Ascending aorta (tissue), 2 donors: ENCODE data around the gene PSEN1. TPM values are rescaled to one million over a fixed set of nuclear protein-coding genes. Genes with fewer than 3 reads are reported as not detected.

ENCODE experiments used
- DNase-seq, 2 donors: peaks; one replicate each; pipeline ENCODE4 v3.0.0-alpha.2; 2019; ENCODE audit warnings: low spot score in 2 of 2
- H3K27ac ChIP-seq, 2 donors: fragments of 200-600 bp; sonication (generic); one replicate each; pipeline ENCODE4 v1.5.1; 2016 to 2017; ENCODE audit warnings: mild to moderate bottlenecking in 1 of 2
- H3K27me3 ChIP-seq: fragments of 200-600 bp; sonication (generic); one replicate; pipeline ENCODE4 v1.5.1; 2017
- H3K36me3 ChIP-seq, 2 donors: fragments of 200-600 bp; sonication (generic); one replicate each; pipeline ENCODE4 v1.5.1; 2016
- H3K4me1 ChIP-seq, 2 donors: fragments of 200-600 bp; sonication (generic); one replicate each; pipeline ENCODE4 v1.5.1; 2016 to 2017; ENCODE audit warnings: mild to moderate bottlenecking in 1 of 2
- H3K4me3 ChIP-seq, 2 donors: fragments of 200-600 bp; sonication (generic); one replicate each; pipeline ENCODE4 v1.5.1; 2016 to 2017; ENCODE audit warnings: mild to moderate bottlenecking in 1 of 2
- H3K9me3 ChIP-seq, 2 donors: fragments of 200-600 bp; sonication (generic); one replicate each; pipeline ENCODE4 v1.5.1; 2016
- intact Hi-C: fragments of 100-400 bp; cut with DNase I; formaldehyde crosslinking; loops from one replicate; pipeline ENCODE4 v1.15.1; 2023
- total RNA-seq: library from RNA; depleted of rRNA; stranded (reverse); fragments of >200 nt; gene quantifications from one replicate; pipeline ENCODE4 v1.1.0, GENCODE V29; 2016
- TF ChIP-seq, protein P1 (sequence below), 3 experiments: fragments of 200-600 bp in 2 of 3; fragments of 450-650 bp in 1 of 3; sonication (generic) in 2 of 3; IDR thresholded peaks; one replicate each; pipeline ENCODE4 v1.5.1; 2016 to 2019; ENCODE audit warnings: antibody characterized with exemption in 3 of 3, mild to moderate bottlenecking in 1 of 3, moderate library complexity in 1 of 3

PSEN1 gene
- total RNA-seq, 1 donor from 2014 or later, result 15.2 TPM

DNA sequence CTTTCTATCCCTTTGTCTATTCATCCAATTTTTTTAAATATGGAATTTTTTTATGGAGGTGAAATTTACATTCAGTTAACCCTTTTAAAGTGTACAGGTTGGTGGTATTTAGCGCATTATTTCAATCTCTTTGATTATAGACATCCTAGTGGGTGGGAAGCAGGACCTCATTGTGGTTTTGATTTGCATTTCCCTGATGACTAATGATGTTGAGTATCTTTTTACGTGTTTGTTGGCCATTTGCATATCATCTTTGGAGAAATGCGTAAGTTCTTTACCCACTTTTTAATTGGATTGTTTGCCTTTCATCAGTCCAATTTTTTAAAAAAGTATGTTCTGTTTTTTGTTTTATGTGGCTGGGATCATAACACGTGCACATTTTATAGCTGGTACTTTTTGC is 121.8 kb downstream of the PSEN1 start:
- Histone ChIP-seq H3K27ac (no peak overlapping the region), H3K27me3 (no peaks in the 10 kb centered on the region), H3K4me3 (no peak overlapping the region), H3K9me3 (no peaks in the 10 kb centered on the region), H3K4me1 (no peaks in the 10 kb centered on the region), H3K36me3 (no peaks in the 10 kb centered on the region)
- TF ChIP-seq, protein P1, sequence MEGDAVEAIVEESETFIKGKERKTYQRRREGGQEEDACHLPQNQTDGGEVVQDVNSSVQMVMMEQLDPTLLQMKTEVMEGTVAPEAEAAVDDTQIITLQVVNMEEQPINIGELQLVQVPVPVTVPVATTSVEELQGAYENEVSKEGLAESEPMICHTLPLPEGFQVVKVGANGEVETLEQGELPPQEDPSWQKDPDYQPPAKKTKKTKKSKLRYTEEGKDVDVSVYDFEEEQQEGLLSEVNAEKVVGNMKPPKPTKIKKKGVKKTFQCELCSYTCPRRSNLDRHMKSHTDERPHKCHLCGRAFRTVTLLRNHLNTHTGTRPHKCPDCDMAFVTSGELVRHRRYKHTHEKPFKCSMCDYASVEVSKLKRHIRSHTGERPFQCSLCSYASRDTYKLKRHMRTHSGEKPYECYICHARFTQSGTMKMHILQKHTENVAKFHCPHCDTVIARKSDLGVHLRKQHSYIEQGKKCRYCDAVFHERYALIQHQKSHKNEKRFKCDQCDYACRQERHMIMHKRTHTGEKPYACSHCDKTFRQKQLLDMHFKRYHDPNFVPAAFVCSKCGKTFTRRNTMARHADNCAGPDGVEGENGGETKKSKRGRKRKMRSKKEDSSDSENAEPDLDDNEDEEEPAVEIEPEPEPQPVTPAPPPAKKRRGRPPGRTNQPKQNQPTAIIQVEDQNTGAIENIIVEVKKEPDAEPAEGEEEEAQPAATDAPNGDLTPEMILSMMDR (IDR thresholded peaks at IDR 0.05), result no peak
- no peak for DNase-seq
- intact Hi-C loops, result no loop called here

DNA sequence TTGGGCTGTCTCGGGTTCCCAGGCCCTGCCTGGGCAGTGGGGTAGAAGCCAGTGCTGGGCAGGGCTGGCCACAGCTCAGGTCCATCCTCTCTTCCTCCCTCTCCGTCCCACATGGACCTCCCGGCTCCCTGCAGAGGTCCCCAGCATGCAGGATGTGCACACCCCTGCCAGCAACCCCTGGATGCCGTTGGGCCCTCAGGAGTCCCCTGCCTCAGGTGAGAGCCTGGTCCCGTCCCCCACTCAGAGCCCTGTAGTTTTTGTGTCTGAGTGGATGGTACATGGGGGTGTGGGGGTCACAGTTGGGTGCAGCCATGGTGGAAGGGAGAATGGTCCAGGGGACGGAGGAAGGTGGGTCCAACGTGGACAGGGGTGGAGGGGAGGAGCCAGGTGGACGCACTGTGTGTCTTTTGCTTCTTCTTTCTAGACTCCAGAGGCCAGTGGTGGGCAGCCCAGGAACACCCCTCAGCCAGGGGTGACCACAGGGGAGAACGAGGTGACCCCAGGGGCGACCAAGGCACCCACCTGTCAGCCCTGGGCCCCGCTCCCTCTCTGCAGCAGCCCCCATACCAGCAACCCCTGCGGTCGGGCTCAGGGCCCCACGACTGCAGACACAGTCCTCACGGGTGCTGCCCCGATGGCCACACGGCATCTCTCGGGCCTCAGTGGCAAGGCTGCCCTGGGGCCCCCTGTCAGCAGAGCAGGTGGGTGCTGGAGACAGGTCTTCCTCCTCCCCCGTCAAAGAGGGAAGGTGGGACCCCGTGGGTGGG is 122.7 kb downstream of the PSEN1 start:
- no peak for DNase-seq
- Histone ChIP-seq H3K27me3 (no peaks in the 10 kb centered on the region), H3K36me3 (no peaks in the 10 kb centered on the region)

DNA sequence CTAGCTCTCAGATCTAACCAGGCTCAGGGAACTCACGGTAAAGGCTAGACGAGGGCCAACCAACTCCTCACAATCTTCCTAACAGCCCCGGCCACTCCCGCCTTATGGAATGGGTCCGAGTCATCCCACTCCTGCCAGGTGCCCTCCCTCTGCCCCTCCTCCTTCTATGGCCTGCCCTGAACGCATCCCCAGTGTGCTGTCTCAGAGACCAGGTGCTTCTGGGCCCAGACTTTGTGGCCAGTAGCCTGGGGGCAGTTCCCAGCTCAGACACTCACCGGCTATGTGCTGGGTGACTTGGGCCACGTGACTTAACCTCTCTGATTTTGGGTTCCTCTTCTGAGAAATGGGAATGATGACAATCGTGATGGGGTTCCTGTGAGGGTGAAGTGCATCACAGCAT is 123.5 kb downstream of the PSEN1 start:
- Histone ChIP-seq H3K4me1 (no peaks in the 10 kb centered on the region), H3K36me3 (no peaks in the 10 kb centered on the region), H3K9me3 (no peaks in the 10 kb centered on the region), H3K4me3 (no peak overlapping the region), H3K27ac (no peak overlapping the region), H3K27me3 (no peaks in the 10 kb centered on the region)
- DNase-seq, result peak in 1 of 2 donors; percentile 44
- TF ChIP-seq, protein P1 (IDR thresholded peaks at IDR 0.05), result no peak
- intact Hi-C loops, result no loop called here

More for the DNA sequence above, 122.7 kb downstream of the PSEN1 start:
- intact Hi-C loops, result no loop called here
- H3K4me1 ChIP-seq, result no peaks in the 10 kb centered on the region
- TF ChIP-seq, protein P1 (IDR thresholded peaks at IDR 0.05), result no peak
- H3K4me3 ChIP-seq, result no peak overlapping the region
- H3K9me3 ChIP-seq, result no peaks in the 10 kb centered on the region
- H3K27ac ChIP-seq, result no peak overlapping the region

DNA sequence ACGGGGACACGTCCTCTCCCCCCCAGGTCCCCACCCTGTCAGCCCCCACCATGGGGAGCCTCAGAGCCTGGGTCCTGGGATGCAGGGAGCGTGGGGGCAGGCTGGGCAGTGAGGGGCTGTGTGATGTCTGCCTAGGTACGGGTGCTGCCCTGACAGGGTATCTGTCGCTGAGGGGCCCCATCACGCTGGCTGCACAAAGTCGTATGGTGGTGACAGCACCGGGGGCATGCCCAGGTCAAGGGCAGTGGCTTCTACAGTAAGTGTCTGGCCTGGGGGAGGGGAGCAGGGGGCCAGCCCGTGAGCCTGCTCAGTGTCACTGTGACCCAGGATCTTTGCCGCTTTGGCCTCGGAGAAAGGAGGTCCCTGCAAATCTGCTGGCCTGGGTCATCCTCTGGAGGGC is 124.3 kb downstream of the PSEN1 start:
- DNase-seq, result peak in 1 of 2 donors; percentile 44
- Histone ChIP-seq H3K27me3 (no peaks in the 10 kb centered on the region), H3K9me3 (no peaks in the 10 kb centered on the region), H3K36me3 (no peaks in the 10 kb centered on the region), H3K4me3 (no peak overlapping the region), H3K27ac (no peak overlapping the region), H3K4me1 (no peaks in the 10 kb centered on the region)
- intact Hi-C loops, result no loop called here
- TF ChIP-seq, protein P1 (IDR thresholded peaks at IDR 0.05), result no peak

DNA sequence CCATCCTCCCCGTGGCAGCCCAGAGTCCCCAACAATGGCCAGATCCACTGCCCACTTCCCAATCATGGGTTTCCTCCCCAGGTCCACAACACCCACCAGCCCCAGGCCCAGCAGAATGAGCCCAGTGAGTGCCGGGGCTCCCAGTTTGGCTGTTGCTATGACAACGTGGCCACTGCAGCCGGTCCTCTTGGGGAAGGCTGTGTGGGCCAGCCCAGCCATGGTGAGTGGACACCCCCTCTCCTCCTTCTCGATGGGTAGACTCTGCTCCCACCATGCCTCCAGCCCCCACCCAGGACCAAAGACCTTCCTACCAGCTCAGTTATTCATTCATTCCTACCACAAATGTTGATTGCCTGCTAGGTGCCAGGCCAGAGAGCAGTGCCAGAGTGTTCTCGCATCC is 124.8 kb downstream of the PSEN1 start:
- DNase-seq, result no peak
- TF ChIP-seq, protein P1 (IDR thresholded peaks at IDR 0.05), result no peak
- H3K4me3 ChIP-seq, result no peak overlapping the region
- no peaks in the 10 kb centered on the region for H3K36me3 ChIP-seq
- intact Hi-C loops, result no loop called here
- no peaks in the 10 kb centered on the region for H3K27me3 ChIP-seq
- H3K9me3 ChIP-seq, result no peaks in the 10 kb centered on the region
- no peaks in the 10 kb centered on the region for H3K4me1 ChIP-seq
- no peak overlapping the region for H3K27ac ChIP-seq
